Tibial nerve (tissue), 4 donors: Measurements from ENCODE around the gene SLC9A1. TPM values are rescaled to one million over a fixed set of nuclear protein-coding genes. Genes with fewer than 3 reads are reported as not detected.

Experiments used
- DNase-seq, 2 donors: peaks; one replicate each; pipeline ENCODE4 v3.0.0-alpha.2; 2019; ENCODE audit warnings: low spot score in 2 of 2
- H3K27ac ChIP-seq, 4 donors: fragments of 200-600 bp; sonication (generic) in 3 of 4; one replicate each; pipeline ENCODE4 v1.5.1; 2017 to 2019; ENCODE audit warnings: mild to moderate bottlenecking in 1 of 4
- H3K27me3 ChIP-seq, 2 donors: fragments of 200-600 bp; sonication (generic) in 1 of 2; one replicate each; pipeline versions ENCODE4 v1.5.1 to v1.6.0; 2017 to 2019
- H3K36me3 ChIP-seq, 3 donors: fragments of 200-600 bp; sonication (generic); one replicate each; pipeline ENCODE4 v1.5.1; 2018 to 2019
- H3K4me1 ChIP-seq, 4 donors: fragments of 200-600 bp; sonication (generic) in 3 of 4; one replicate each; pipeline ENCODE4 v1.5.1; 2017 to 2019
- H3K4me3 ChIP-seq, 4 donors: fragments of 200-600 bp; sonication (generic) in 3 of 4; one replicate each; pipeline ENCODE4 v1.5.1; 2017 to 2019; ENCODE audit warnings: mild to moderate bottlenecking in 1 of 4, moderate library complexity in 1 of 4
- H3K9me3 ChIP-seq, 4 donors: fragments of 200-600 bp; sonication (generic) in 3 of 4; one replicate each; pipeline ENCODE4 v1.5.1; 2017 to 2019
- CTCF ChIP-seq, 5 experiments: fragments of 200-600 bp in 3 of 5; fragments of 450-650 bp in 2 of 5; sonication (generic) in 3 of 5; IDR thresholded peaks; one replicate each; pipeline ENCODE4 v1.5.1; 2016 to 2019; ENCODE audit warnings: antibody characterized with exemption in 5 of 5, mild to moderate bottlenecking in 3 of 5, moderate library complexity in 2 of 5
- EP300 ChIP-seq, 2 donors: sonication (generic); formaldehyde crosslinking; IDR thresholded peaks; one replicate each; pipeline ENCODE4 v1.6.1; 2017; ENCODE audit warnings: antibody characterized with exemption in 2 of 2, mild to moderate bottlenecking in 1 of 2
- POLR2A ChIP-seq, 2 donors: fragments of 450-650 bp; IDR thresholded peaks; one replicate each; pipeline ENCODE4 v1.6.1; 2017; ENCODE audit warnings: antibody characterized with exemption in 2 of 2, mild to moderate bottlenecking in 2 of 2, moderate library complexity in 2 of 2
- WGBS, 2 donors: methylation state at CpG; one replicate each; pipeline ENCODE4 v1.1.5; 2018; 5-methylcytosine and 5-hydroxymethylcytosine counted together
- total RNA-seq, 4 donors: library from RNA; depleted of rRNA; stranded (reverse); fragments of >200 nt; gene quantifications; one replicate each; pipeline ENCODE4 v1.1.0, GENCODE V29; 2016

Gene SLC9A1
- total RNA-seq, 4 donors from 2014 or later, result 5.9 to 21.9 (median 7.8) TPM

DNA sequence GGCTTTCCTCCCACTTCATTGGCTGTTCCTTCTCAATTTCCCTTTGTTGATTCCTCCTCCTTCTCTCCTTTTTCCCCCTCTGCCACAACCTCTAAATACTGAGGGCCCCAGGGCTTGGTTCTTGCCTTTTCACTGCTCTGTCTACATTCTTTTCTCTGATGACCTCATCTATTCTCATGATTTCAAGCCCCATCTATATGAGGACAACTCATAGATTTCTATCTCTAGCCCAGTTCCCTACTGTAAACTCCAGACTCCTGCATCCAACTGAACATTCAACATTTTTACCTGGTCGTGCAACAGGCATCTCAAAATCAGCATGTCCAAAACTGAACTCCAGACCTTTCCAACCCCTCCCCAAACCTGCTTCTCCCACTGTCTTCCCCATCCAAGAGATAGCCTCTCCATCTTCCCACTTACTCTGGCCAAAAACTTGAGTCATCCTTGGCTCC is 11.5 kb upstream of the SLC9A1 start:
- WGBS, 2 donors, result 78 to 89% methylated on average over 1 of the region's 1 CpG
- H3K36me3 ChIP-seq, result no peaks in the 10 kb centered on the region
- TF ChIP-seq EP300 (IDR thresholded peaks at IDR 0.05), result no peak
- TF ChIP-seq POLR2A (IDR thresholded peaks at IDR 0.05), result no peak
- no peak for TF ChIP-seq CTCF (IDR thresholded peaks at IDR 0.05)
- H3K4me1 ChIP-seq, result no peaks in the 10 kb centered on the region
- no peak overlapping the region for H3K27ac ChIP-seq
- no peak for DNase-seq
- no peak overlapping the region for H3K4me3 ChIP-seq
- H3K9me3 ChIP-seq, result no peaks in the 10 kb centered on the region
- H3K27me3 ChIP-seq, result no peaks in the 10 kb centered on the region

GRCh38 chr1:27163093-27163492 is 8.2 kb upstream of the SLC9A1 start:
- Histone ChIP-seq H3K27me3 (no peaks in the 10 kb centered on the region), H3K9me3 (no peaks in the 10 kb centered on the region), H3K4me1 (no peaks in the 10 kb centered on the region), H3K27ac (no peak overlapping the region), H3K36me3 (no peaks in the 10 kb centered on the region), H3K4me3 (no peak overlapping the region)
- TF ChIP-seq CTCF (IDR thresholded peaks at IDR 0.05) (no peak), EP300 (IDR thresholded peaks at IDR 0.05) (no peak), POLR2A (IDR thresholded peaks at IDR 0.05) (no peak)
- DNase-seq, result no peak
- 93 to 97% methylated on average over 6 of the region's 6 CpGs for WGBS, 2 donors

DNA sequence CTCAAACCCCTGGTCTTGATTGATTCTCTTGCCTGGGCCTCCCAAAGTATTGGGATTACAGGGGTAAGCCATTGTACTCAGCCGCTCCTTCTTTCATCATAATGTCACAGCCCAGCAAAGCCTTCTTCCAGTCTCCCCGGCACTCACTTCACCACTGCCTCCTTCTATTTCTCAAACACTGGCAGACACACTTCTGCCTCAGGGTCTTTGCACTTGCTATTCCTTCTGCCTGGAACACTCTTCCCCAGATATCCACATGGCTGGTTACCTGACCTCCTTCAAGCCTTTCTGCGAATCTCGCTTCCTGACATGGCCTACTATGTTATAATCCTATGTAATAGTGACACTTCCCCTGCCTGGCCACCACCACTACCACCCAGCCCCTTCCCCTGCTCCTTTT is 7.2 kb upstream of the SLC9A1 start:
- no peak overlapping the region for H3K4me3 ChIP-seq
- H3K27ac ChIP-seq, result no peak overlapping the region
- no peaks in the 10 kb centered on the region for H3K27me3 ChIP-seq
- TF ChIP-seq CTCF (IDR thresholded peaks at IDR 0.05) (no peak), EP300 (IDR thresholded peaks at IDR 0.05) (no peak), POLR2A (IDR thresholded peaks at IDR 0.05) (no peak)
- DNase-seq, result no peak
- no peaks in the 10 kb centered on the region for H3K36me3 ChIP-seq
- H3K4me1 ChIP-seq, result no peaks in the 10 kb centered on the region
- WGBS, 2 donors, result 92 to 95% methylated on average over 4 of the region's 4 CpGs
- no peaks in the 10 kb centered on the region for H3K9me3 ChIP-seq

- Histone ChIP-seq H3K36me3 (no peaks in the 10 kb centered on the region), H3K27ac (peak overlapping the region in 1 of 4 donors; percentile 53), H3K4me3 (no peak overlapping the region), H3K9me3 (no peaks in the 10 kb centered on the region), H3K4me1 (no peaks in the 10 kb centered on the region), H3K27me3 (no peaks in the 10 kb centered on the region)
- no peak for DNase-seq
- TF ChIP-seq POLR2A (IDR thresholded peaks at IDR 0.05), result no peak
- no peak for TF ChIP-seq EP300 (IDR thresholded peaks at IDR 0.05)
- TF ChIP-seq CTCF (IDR thresholded peaks at IDR 0.05), result no peak
- 80 to 85% methylated on average over 5 of the region's 5 CpGs for WGBS, 2 donors
Observed at GRCh38 chr1:27161594-27161993, 6.7 kb upstream of the SLC9A1 start.

DNA sequence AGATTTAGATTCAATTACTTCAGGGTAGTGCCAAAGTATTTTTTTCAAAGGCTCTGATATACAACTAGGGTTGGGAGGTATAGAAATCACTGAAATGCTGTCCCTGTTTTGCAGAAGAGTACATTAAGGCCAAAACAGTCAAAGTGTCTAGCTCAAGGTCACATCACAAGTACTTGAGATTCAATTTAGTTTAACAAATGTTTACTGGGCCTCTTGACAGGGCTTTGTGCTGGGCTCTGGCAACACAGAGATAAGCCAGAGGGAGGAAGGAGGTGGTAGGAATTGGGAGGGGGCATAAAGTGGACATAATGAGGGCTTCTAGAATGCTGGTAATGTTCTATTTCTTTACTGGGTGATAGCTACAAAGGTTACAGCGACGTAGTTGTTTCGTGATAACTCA is 2.3 kb upstream of the SLC9A1 start:
- Histone ChIP-seq H3K4me1 (peaks cover 0 to 32% (median 23%) of the 10 kb centered on the region in 4 donors), H3K4me3 (no peak overlapping the region), H3K27ac (no peak overlapping the region), H3K36me3 (no peaks in the 10 kb centered on the region), H3K27me3 (no peaks in the 10 kb centered on the region), H3K9me3 (no peaks in the 10 kb centered on the region)
- WGBS, 2 donors, result 94 to 95% methylated on average over 3 of the region's 3 CpGs
- DNase-seq, result no peak
- no peak for TF ChIP-seq POLR2A (IDR thresholded peaks at IDR 0.05)

DNA sequence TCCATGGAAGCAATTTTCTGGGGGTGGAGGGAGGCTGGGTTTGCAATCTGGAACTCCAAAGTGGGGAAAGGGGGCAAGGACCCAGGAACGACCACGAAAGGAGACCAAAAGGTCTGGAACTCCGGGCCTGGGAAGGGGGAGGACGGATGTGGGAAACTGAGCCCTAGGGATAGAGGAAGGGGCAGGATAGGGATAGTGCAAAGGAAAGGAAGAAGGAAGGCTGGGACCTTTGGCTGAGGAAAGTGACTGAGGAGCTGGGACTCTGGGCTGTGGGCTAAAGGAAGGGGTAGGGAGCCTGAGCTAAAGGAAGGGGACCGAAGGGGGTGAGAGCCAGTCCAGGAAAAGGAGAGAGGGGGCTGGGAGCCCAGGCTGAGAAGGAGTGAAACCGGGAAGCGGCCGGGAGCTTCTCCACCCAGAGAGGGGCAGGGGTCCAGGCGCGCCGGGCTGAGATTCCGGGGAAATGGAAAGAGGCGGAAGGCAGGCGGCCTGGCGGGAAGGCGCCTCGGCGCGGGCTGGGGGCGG is 395 bp downstream of the SLC9A1 start:
- no peak for DNase-seq
- WGBS, 2 donors, result 3 to 6% methylated on average over 12 to 20 of the region's 20 CpGs
- H3K4me1 ChIP-seq, result peaks cover 0 to 56% (median 38%) of the 10 kb centered on the region in 4 donors

More for the DNA sequence above, 395 bp downstream of the SLC9A1 start:
- Histone ChIP-seq H3K27ac (peak overlapping the region; percentile 73 to 94 (median 88)), H3K9me3 (no peaks in the 10 kb centered on the region), H3K36me3 (no peaks in the 10 kb centered on the region), H3K4me3 (peak overlapping the region; percentile 54 to 96 (median 80)), H3K27me3 (no peaks in the 10 kb centered on the region)
- TF ChIP-seq CTCF (IDR thresholded peaks at IDR 0.05), result no peak
- no peak for TF ChIP-seq EP300 (IDR thresholded peaks at IDR 0.05)
- no peak for TF ChIP-seq POLR2A (IDR thresholded peaks at IDR 0.05)
